ENCODE measurements around the gene FAM76A.

FAM76A gene

GRCh38 chr1:27795601-27796000, 69.8 kb downstream of the FAM76A start:
- TF ChIP-seq, protein P1, sequence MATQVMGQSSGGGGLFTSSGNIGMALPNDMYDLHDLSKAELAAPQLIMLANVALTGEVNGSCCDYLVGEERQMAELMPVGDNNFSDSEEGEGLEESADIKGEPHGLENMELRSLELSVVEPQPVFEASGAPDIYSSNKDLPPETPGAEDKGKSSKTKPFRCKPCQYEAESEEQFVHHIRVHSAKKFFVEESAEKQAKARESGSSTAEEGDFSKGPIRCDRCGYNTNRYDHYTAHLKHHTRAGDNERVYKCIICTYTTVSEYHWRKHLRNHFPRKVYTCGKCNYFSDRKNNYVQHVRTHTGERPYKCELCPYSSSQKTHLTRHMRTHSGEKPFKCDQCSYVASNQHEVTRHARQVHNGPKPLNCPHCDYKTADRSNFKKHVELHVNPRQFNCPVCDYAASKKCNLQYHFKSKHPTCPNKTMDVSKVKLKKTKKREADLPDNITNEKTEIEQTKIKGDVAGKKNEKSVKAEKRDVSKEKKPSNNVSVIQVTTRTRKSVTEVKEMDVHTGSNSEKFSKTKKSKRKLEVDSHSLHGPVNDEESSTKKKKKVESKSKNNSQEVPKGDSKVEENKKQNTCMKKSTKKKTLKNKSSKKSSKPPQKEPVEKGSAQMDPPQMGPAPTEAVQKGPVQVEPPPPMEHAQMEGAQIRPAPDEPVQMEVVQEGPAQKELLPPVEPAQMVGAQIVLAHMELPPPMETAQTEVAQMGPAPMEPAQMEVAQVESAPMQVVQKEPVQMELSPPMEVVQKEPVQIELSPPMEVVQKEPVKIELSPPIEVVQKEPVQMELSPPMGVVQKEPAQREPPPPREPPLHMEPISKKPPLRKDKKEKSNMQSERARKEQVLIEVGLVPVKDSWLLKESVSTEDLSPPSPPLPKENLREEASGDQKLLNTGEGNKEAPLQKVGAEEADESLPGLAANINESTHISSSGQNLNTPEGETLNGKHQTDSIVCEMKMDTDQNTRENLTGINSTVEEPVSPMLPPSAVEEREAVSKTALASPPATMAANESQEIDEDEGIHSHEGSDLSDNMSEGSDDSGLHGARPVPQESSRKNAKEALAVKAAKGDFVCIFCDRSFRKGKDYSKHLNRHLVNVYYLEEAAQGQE (IDR thresholded peaks at IDR 0.05; ENCODE audit: low read depth) = no peak
- TF ChIP-seq FOXM1 (IDR thresholded peaks at IDR 0.05; ENCODE audit: borderline replicate concordance, low read depth) (no peak), MAX (IDR thresholded peaks at IDR 0.05) (no peak), RAD21 (IDR thresholded peaks at IDR 0.05; ENCODE audit: low read depth) (no peak), NFIC (IDR thresholded peaks at IDR 0.05) (no peak), TCF12 (IDR thresholded peaks at IDR 0.05; ENCODE audit: low read depth) (no peak), CREB1 (IDR thresholded peaks at IDR 0.05; ENCODE audit: low read depth) (no peak), TEAD4 (IDR thresholded peaks at IDR 0.05) (no peak), TAF1 (IDR thresholded peaks at IDR 0.05; ENCODE audit: low read depth) (no peak), EP300 (IDR thresholded peaks at IDR 0.05; ENCODE audit: borderline replicate concordance) (no peak), YY1 (IDR thresholded peaks at IDR 0.05; ENCODE audit: low read depth) (no peak), CEBPB (IDR thresholded peaks at IDR 0.05) (no peak), ZBTB7A (IDR thresholded peaks at IDR 0.05; ENCODE audit: low read depth) (no peak)
- TF ChIP-seq, protein P2, sequence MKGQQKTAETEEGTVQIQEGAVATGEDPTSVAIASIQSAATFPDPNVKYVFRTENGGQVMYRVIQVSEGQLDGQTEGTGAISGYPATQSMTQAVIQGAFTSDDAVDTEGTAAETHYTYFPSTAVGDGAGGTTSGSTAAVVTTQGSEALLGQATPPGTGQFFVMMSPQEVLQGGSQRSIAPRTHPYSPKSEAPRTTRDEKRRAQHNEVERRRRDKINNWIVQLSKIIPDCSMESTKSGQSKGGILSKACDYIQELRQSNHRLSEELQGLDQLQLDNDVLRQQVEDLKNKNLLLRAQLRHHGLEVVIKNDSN (IDR thresholded peaks at IDR 0.05) = no peak

DNA sequence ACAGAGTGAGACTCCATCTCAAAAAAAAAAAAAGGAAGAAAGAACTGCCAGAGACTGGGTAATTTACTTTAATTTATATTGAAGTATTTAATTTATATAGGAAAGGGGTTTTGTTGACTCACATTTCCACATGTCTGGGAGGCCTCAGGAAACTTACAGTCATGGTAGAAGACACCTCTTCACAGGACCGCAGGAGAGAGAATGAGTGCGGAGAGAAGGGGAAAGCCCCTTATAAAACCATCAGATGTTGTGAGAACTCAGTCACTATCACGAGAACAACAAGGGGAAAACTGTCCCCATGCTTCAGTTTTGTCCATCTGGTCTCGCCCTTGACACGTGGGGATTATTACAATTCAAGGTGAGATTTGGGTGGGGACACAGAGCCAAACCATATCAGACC, 79.0 kb downstream of the FAM76A start:
- TF ChIP-seq RAD21 (IDR thresholded peaks at IDR 0.05; ENCODE audit: low read depth) (no peak), CEBPB (IDR thresholded peaks at IDR 0.05) (no peak), CREB1 (IDR thresholded peaks at IDR 0.05; ENCODE audit: low read depth) (no peak)

GRCh38 chr1:27806758-27807157, 81.0 kb downstream of the FAM76A start:
- TF ChIP-seq FOXM1 (IDR thresholded peaks at IDR 0.05; ENCODE audit: borderline replicate concordance, low read depth) = no peak
- no peak for TF ChIP-seq EP300 (IDR thresholded peaks at IDR 0.05; ENCODE audit: borderline replicate concordance)
- TF ChIP-seq MAX (IDR thresholded peaks at IDR 0.05) = no peak
- no peak for TF ChIP-seq TEAD4 (IDR thresholded peaks at IDR 0.05)
- no peak for TF ChIP-seq TCF12 (IDR thresholded peaks at IDR 0.05; ENCODE audit: low read depth)
- TF ChIP-seq TAF1 (IDR thresholded peaks at IDR 0.05; ENCODE audit: low read depth) = no peak
- TF ChIP-seq NFIC (IDR thresholded peaks at IDR 0.05) = no peak
- TF ChIP-seq ZBTB7A (IDR thresholded peaks at IDR 0.05; ENCODE audit: low read depth) = no peak
- TF ChIP-seq, protein P1 (IDR thresholded peaks at IDR 0.05; ENCODE audit: low read depth) = no peak

GRCh38 chr1:27807385-27807784, 81.6 kb downstream of the FAM76A start:
- TF ChIP-seq TAF1 (IDR thresholded peaks at IDR 0.05; ENCODE audit: low read depth) = no peak
- TF ChIP-seq TEAD4 (IDR thresholded peaks at IDR 0.05) = no peak
- TF ChIP-seq CREB1 (IDR thresholded peaks at IDR 0.05; ENCODE audit: low read depth) = no peak
- TF ChIP-seq CEBPB (IDR thresholded peaks at IDR 0.05) = no peak
- TF ChIP-seq TCF12 (IDR thresholded peaks at IDR 0.05; ENCODE audit: low read depth) = no peak
- no peak for TF ChIP-seq MAX (IDR thresholded peaks at IDR 0.05)
- no peak for TF ChIP-seq EP300 (IDR thresholded peaks at IDR 0.05; ENCODE audit: borderline replicate concordance)
- TF ChIP-seq, protein P1 (IDR thresholded peaks at IDR 0.05; ENCODE audit: low read depth) = no peak
- TF ChIP-seq FOXM1 (IDR thresholded peaks at IDR 0.05; ENCODE audit: borderline replicate concordance, low read depth) = no peak
- no peak for TF ChIP-seq YY1 (IDR thresholded peaks at IDR 0.05; ENCODE audit: low read depth)
- no peak for TF ChIP-seq RAD21 (IDR thresholded peaks at IDR 0.05; ENCODE audit: low read depth)
- TF ChIP-seq ZBTB7A (IDR thresholded peaks at IDR 0.05; ENCODE audit: low read depth) = no peak
- TF ChIP-seq, protein P2 (IDR thresholded peaks at IDR 0.05) = no peak
- no peak for TF ChIP-seq NFIC (IDR thresholded peaks at IDR 0.05)
- no peak for TF ChIP-seq EGR1 (IDR thresholded peaks at IDR 0.05)
